Brain microvascular endothelial cell (primary cell): ENCODE results near the gene TMEM123.

Experiments used
- DNase-seq: peaks from one replicate; pipeline ENCODE4 v3.0.0-alpha.2; 2020
- H3K27ac ChIP-seq: fragments of 250-450 bp; sonication (Bioruptor Pico); 2 replicates; pipeline ENCODE4 v1.5.1; 2020; ENCODE audit warnings: mild to moderate bottlenecking, moderate library complexity
- H3K27me3 ChIP-seq: fragments of 250-450 bp; sonication (Bioruptor Pico); replicated peaks from 2 replicates; pipeline ENCODE4 v1.5.1; 2020; ENCODE audit warnings: mild to moderate bottlenecking
- H3K36me3 ChIP-seq: fragments of 250-450 bp; sonication (Bioruptor Pico); replicated peaks from 2 replicates; pipeline ENCODE4 v1.5.1; 2020; ENCODE audit warnings: mild to moderate bottlenecking
- H3K4me3 ChIP-seq: 2 replicates; pipeline ENCODE4 v1.5.1; 2011; ENCODE audit warnings: low read depth, mild to moderate bottlenecking, control low read depth, low read length, moderate library complexity
- in situ Hi-C: cut with HindIII; loops from 2 replicates; pipeline ENCODE4 v1.10.0; 2017; ENCODE audit warnings: low sequenced_read_pairs, low pct_ligation_motif_present
- TF ChIP-seq, protein P1 (sequence below): IDR thresholded peaks from 2 replicates; pipeline ENCODE4 v1.5.1; 2011; ENCODE audit warnings: low read depth, mild to moderate bottlenecking, moderate library complexity, low read length, control low read depth, inconsistent platforms; ENCODE audit errors: missing control alignments

TMEM123 gene

DNA sequence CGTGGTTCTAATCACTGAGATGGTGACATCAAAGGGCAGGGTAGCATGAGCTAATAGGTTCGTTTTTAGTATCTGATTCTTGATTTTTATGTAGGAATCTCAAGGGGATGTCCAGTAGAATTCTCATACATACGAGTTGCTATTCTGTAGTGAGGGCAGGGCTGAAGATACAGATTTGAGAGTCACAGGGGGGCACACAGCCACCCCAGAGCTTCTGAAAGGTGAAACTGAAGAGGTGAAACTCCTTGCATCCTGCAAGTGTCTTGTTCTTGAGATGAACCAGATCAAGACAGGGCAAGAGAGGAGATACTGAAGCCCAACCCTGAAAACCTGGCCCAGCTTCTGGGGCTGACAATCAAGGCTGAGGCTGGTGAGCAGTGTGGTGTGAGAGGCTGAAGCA lies 35.6 kb upstream of the TMEM123 start:
- in situ Hi-C loops, result no loop called here
- no peak for DNase-seq
- no peaks in the 10 kb centered on the region for H3K36me3 ChIP-seq
- no peak overlapping the region for H3K4me3 ChIP-seq
- H3K27ac ChIP-seq, result no peak overlapping the region
- H3K27me3 ChIP-seq, result no peaks in the 10 kb centered on the region
- TF ChIP-seq, protein P1, sequence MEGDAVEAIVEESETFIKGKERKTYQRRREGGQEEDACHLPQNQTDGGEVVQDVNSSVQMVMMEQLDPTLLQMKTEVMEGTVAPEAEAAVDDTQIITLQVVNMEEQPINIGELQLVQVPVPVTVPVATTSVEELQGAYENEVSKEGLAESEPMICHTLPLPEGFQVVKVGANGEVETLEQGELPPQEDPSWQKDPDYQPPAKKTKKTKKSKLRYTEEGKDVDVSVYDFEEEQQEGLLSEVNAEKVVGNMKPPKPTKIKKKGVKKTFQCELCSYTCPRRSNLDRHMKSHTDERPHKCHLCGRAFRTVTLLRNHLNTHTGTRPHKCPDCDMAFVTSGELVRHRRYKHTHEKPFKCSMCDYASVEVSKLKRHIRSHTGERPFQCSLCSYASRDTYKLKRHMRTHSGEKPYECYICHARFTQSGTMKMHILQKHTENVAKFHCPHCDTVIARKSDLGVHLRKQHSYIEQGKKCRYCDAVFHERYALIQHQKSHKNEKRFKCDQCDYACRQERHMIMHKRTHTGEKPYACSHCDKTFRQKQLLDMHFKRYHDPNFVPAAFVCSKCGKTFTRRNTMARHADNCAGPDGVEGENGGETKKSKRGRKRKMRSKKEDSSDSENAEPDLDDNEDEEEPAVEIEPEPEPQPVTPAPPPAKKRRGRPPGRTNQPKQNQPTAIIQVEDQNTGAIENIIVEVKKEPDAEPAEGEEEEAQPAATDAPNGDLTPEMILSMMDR, result no peak

DNA sequence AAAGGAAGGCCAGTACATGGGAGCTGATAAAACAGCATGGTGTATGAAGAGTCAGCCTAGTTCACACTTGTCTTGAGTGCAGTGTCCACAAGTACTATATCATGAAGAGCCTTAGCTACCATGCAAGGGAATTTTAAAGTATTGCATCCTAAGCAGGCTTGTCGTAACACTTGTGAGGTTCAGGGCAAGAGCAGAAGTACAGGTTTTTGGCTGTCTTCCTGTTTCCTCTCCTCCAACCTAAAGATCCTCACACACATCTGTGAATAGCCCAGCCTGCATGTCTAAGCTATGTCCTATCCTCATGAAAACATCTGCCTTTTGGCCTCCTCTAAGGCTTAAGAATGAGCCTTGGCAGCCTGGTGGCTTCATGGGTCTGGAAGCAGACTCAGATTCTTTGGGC lies 34.6 kb upstream of the TMEM123 start:
- Histone ChIP-seq H3K27me3 (no peaks in the 10 kb centered on the region), H3K27ac (no peak overlapping the region), H3K36me3 (no peaks in the 10 kb centered on the region), H3K4me3 (no peak overlapping the region)
- TF ChIP-seq, protein P1, result no peak
- in situ Hi-C loops, result no loop called here
- no peak for DNase-seq

DNA sequence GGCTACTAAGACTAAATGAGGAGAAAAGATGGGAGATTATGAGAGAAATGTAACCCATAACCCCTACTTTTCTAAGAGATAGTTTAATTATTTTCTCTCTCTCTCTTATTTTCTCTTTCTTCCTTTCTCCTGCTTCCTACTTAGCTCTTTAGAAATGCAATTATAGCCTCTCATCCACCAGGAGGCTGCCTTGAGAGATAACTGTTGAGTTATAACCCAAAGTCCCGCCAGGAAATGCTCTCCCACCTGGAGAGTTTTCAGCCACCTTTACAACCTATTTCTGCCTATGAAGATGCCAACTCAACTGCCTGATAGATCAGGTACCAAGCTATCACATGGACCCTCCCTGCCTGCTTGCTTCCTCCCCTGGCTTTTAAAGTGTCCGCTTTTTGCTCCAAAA lies 34.0 kb upstream of the TMEM123 start:
- TF ChIP-seq, protein P1, result no peak
- Histone ChIP-seq H3K4me3 (no peak overlapping the region), H3K27ac (no peak overlapping the region), H3K27me3 (no peaks in the 10 kb centered on the region), H3K36me3 (no peaks in the 10 kb centered on the region)
- DNase-seq, result no peak
- in situ Hi-C loops, result no loop called here

DNA sequence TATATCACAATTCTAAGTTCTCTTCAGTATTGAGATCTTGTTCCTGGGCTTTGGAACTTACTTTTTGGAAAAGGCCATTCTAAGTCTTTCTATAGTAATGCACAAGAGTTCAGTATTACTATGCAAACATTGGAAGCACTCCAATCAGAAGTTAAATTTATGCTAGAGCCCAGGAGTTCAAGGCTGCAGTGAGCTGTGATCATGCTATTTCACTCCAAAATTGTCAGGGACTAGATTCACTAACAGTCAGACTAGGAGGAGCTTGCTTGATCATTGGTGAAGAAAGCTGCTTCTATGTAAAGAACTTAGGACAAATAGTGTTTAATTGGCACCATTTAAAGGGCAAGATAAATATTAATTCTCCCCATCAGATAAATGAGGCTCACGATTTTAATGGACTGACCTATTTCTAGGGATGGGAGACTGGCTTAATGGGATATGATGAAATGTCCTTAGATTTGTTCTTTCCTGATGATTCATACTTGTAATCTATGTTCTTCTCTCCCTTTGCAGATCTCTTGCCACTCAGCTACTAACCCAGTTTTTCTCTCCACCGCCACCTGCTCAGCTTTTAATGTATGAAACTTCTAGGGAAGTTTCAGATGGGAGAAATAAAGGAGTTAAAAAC lies 32.6 kb upstream of the TMEM123 start:
- H3K4me3 ChIP-seq, result no peak overlapping the region
- DNase-seq, result no peak
- H3K27me3 ChIP-seq, result no peaks in the 10 kb centered on the region
- in situ Hi-C loops, result no loop called here
- H3K36me3 ChIP-seq, result no peaks in the 10 kb centered on the region
- TF ChIP-seq, protein P1, result no peak
- no peak overlapping the region for H3K27ac ChIP-seq

DNA sequence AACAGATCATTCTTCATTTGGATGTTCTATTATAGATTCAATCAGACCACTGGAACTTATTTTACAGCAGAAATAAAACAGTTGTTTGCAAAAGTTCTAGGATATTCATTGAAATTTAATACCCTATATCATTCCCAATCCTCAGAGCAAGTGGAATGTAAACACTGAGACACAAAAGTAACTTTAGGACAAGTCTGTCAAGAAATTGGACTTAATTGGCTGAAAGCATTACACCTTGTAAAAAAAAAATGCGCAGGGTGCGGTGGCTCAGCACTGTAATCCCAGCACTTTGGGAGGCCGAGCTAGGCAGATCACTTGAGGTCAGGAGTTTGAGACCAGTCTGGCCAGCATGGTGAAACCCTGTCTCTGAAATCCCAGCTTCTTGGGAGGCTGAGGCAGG lies 29.9 kb upstream of the TMEM123 start:
- DNase-seq, result no peak
- in situ Hi-C loops, result no loop called here
- Histone ChIP-seq H3K36me3 (no peaks in the 10 kb centered on the region), H3K4me3 (no peak overlapping the region), H3K27ac (no peak overlapping the region), H3K27me3 (no peaks in the 10 kb centered on the region)
- TF ChIP-seq, protein P1, result no peak

DNA sequence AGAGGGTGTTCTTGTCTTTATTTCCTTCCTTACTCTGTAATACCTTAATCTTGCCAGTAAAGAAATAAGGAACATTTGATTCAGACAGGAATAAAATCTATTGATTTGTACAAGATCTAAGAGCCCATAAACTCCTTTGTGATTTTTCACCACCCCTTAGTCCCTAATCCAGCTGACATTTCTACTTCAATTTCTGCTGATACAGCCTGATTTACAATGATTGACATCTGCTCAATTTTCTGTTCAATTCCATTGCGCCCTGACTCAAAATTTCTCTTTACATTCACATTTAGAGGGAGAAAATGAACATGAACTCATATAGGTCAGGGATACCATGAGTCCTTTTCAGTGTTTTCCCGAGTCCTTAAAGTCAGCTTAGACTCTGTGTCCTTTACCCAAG lies 27.2 kb upstream of the TMEM123 start:
- DNase-seq, result no peak
- H3K4me3 ChIP-seq, result no peak overlapping the region
- no peaks in the 10 kb centered on the region for H3K27me3 ChIP-seq
- TF ChIP-seq, protein P1, result no peak
- H3K36me3 ChIP-seq, result no peaks in the 10 kb centered on the region
- H3K27ac ChIP-seq, result no peak overlapping the region
- in situ Hi-C loops, result no loop called here
